Gastrocnemius medialis (tissue), 4 donors: ENCODE measurements around the gene DCAF12. TPM values are rescaled to one million over a fixed set of nuclear protein-coding genes. Genes with fewer than 3 reads are reported as not detected.

Experiments
- ATAC-seq, 2 donors: fragments of 150-250 bp; one replicate each; pipeline ENCODE4 v1.9.1; 2016
- DNase-seq, 2 donors: peaks; one replicate each; pipeline ENCODE4 v3.0.0-alpha.2; 2019
- H3K27ac ChIP-seq, 4 donors: fragments of 200-600 bp; sonication (generic); 1 replicate in 1 of 4; 2 replicates in 3 of 4; pipeline ENCODE4 v1.5.1; 2016 to 2018; ENCODE audit warnings: mild to moderate bottlenecking in 2 of 4, moderate library complexity in 1 of 4
- H3K27me3 ChIP-seq, 3 donors: fragments of 200-600 bp; sonication (generic) in 2 of 3; 1 replicate in 1 of 3; 2 replicates in 2 of 3; pipeline versions ENCODE4 v1.5.1 to v1.6.0; 2016 to 2019; ENCODE audit warnings: mild to moderate bottlenecking in 1 of 3, moderate library complexity in 1 of 3
- H3K36me3 ChIP-seq, 2 donors: fragments of 200-600 bp; sonication (generic) in 1 of 2; one replicate each; pipeline ENCODE4 v1.5.1; 2017 to 2018
- H3K4me1 ChIP-seq, 2 donors: fragments of 200-600 bp; sonication (generic) in 1 of 2; one replicate each; pipeline ENCODE4 v1.5.1; 2016 to 2017; ENCODE audit warnings: mild to moderate bottlenecking in 2 of 2
- H3K4me3 ChIP-seq, 4 donors: fragments of 200-600 bp; sonication (generic) in 3 of 4; 1 replicate in 1 of 4; 2 replicates in 3 of 4; pipeline ENCODE4 v1.5.1; 2016 to 2019; ENCODE audit warnings: mild to moderate bottlenecking in 2 of 4
- H3K9me3 ChIP-seq, 3 donors: fragments of 200-600 bp; sonication (generic) in 2 of 3; 1 replicate in 1 of 3; 2 replicates in 2 of 3; pipeline ENCODE4 v1.5.1; 2016 to 2019
- CTCF ChIP-seq, 5 experiments: fragments of 450-650 bp in 3 of 5; fragments of 200-600 bp in 2 of 5; sonication (generic) in 2 of 5; IDR thresholded peaks in 4 of 5; conservative IDR thresholded peaks in 1 of 5; 1 replicate in 4 of 5; 2 replicates in 1 of 5; pipeline ENCODE4 v1.5.1; 2016 to 2019; ENCODE audit warnings: antibody characterized with exemption in 5 of 5, mild to moderate bottlenecking in 3 of 5, moderate library complexity in 3 of 5
- POLR2A ChIP-seq, 2 donors: fragments of 450-650 bp; IDR thresholded peaks; one replicate each; pipeline ENCODE4 v1.6.1; 2017; ENCODE audit warnings: antibody characterized with exemption in 2 of 2, mild to moderate bottlenecking in 2 of 2, moderate library complexity in 2 of 2
- in situ Hi-C, 4 donors: fragments of 200-750 bp; cut with MboI; loops; one replicate each; pipeline versions ENCODE4 v1.15.0 to v1.8.0; 2017; ENCODE audit warnings: low sequenced_read_pairs in 4 of 4
- intact Hi-C: fragments of 100-400 bp; cut with DNase I; formaldehyde crosslinking; loops from one replicate; pipeline ENCODE4 v1.15.1; 2023; ENCODE audit warnings: low total_unique reads
- total RNA-seq, 4 donors: library from RNA; depleted of rRNA; stranded (reverse); fragments of >200 nt; gene quantifications; one replicate each; pipeline versions ENCODE4 v1.1.0 to v1.2.3, GENCODE V29; 2016

The DCAF12 gene
- total RNA-seq, 4 donors from 2014 or later = 19.4 to 33.7 (median 26.7) TPM

- no peak for TF ChIP-seq POLR2A (IDR thresholded peaks at IDR 0.05)
- intact Hi-C loops (loop anchor here (2.0 to 5.0 kb wide), 3 partner anchors 50 to 250 kb away; partner anchors contain the start of genes MYORG and UBAP1), in situ Hi-C loops (loop anchor here in 2 of 4 donors (10.0 kb wide), 3 partner anchors 58 to 198 kb away; partner anchors contain the start of genes KIF24 (in 1 of the 2) and NUDT2 (in 1 of the 2))
- ATAC-seq (peak in 1 of 2 donors; percentile 2), DNase-seq (no peak)
- H3K27ac ChIP-seq = peak overlapping the region; percentile 84 to 98 (median 90)
- H3K4me3 ChIP-seq = peak overlapping the region; percentile 69 to 99 (median 84)
- peaks cover 0 to 12% of the 10 kb centered on the region in 2 donors for H3K36me3 ChIP-seq
- no peaks in the 10 kb centered on the region for H3K9me3 ChIP-seq
- H3K4me1 ChIP-seq = peaks cover 28 to 31% of the 10 kb centered on the region in 2 donors
- no peaks in the 10 kb centered on the region for H3K27me3 ChIP-seq
These were observed 794 bp upstream of the DCAF12 start for GRCh38 chr9:34127035-34127948.

- TF ChIP-seq POLR2A (IDR thresholded peaks at IDR 0.05) (no peak), CTCF (IDR thresholded peaks at IDR 0.05 in 4 of 5, conservative IDR thresholded peaks at IDR 0.05 in 1 of 5) (no peak)
- ATAC-seq (peak; percentile 10 to 17), DNase-seq (no peak)
- in situ Hi-C loops = loop anchor here in 2 of 4 donors (10.0 kb wide), 3 partner anchors 59 to 199 kb away; partner anchors contain the start of genes KIF24 (in 1 of the 2) and NUDT2 (in 1 of the 2)
- Histone ChIP-seq H3K9me3 (no peaks in the 10 kb centered on the region), H3K4me3 (peak overlapping the region; percentile 69 to 99 (median 84)), H3K4me1 (peaks cover 30 to 31% of the 10 kb centered on the region in 2 donors), H3K27me3 (no peaks in the 10 kb centered on the region), H3K36me3 (peaks cover 0 to 12% of the 10 kb centered on the region in 2 donors), H3K27ac (peak overlapping the region; percentile 84 to 98 (median 90))
- intact Hi-C loops = loop anchor here (1.0 to 5.0 kb wide), 4 partner anchors 52 to 252 kb away; partner anchors contain the start of genes MYORG and UBAP1
These were observed 754 bp downstream of the DCAF12 start for GRCh38 chr9:34125681-34126206.

GRCh38 chr9:34124926-34125325, 1.6 kb downstream of the DCAF12 start:
- H3K4me3 ChIP-seq = peak overlapping the region; percentile 69 to 99 (median 84)
- no peak for TF ChIP-seq CTCF (IDR thresholded peaks at IDR 0.05 in 4 of 5, conservative IDR thresholded peaks at IDR 0.05 in 1 of 5)
- no peak for TF ChIP-seq POLR2A (IDR thresholded peaks at IDR 0.05)
- in situ Hi-C loops = loop anchor here in 2 of 4 donors (10.0 kb wide), 3 partner anchors 60 to 200 kb away; partner anchors contain the start of genes KIF24 (in 1 of the 2) and NUDT2 (in 1 of the 2)
- DNase-seq (no peak), ATAC-seq (no peak)
- peaks cover 0 to 12% of the 10 kb centered on the region in 2 donors for H3K36me3 ChIP-seq
- H3K27me3 ChIP-seq = no peaks in the 10 kb centered on the region
- peaks cover 30 to 31% of the 10 kb centered on the region in 2 donors for H3K4me1 ChIP-seq
- H3K9me3 ChIP-seq = no peaks in the 10 kb centered on the region
- H3K27ac ChIP-seq = peak overlapping the region in 3 of 4 donors; percentile 84 to 98 (median 88)
- intact Hi-C loops = loop anchor here (5.0 kb wide), 2 partner anchors 52 to 252 kb away; partner anchors contain the start of genes MYORG and UBAP1

GRCh38 chr9:34124099-34124498, 2.4 kb downstream of the DCAF12 start:
- H3K27me3 ChIP-seq = no peaks in the 10 kb centered on the region
- peak overlapping the region in 3 of 4 donors; percentile 10 to 84 (median 25) for H3K27ac ChIP-seq
- in situ Hi-C loops (loop anchor here in 2 of 4 donors (10.0 kb wide), 3 partner anchors 61 to 201 kb away; partner anchors contain the start of genes KIF24 (in 1 of the 2) and NUDT2 (in 1 of the 2)), intact Hi-C loops (no loop called here)
- no peak for ATAC-seq
- no peak overlapping the region for H3K4me3 ChIP-seq
- TF ChIP-seq CTCF (IDR thresholded peaks at IDR 0.05 in 4 of 5, conservative IDR thresholded peaks at IDR 0.05 in 1 of 5) (no peak), POLR2A (IDR thresholded peaks at IDR 0.05) (no peak)
- peaks cover 30 to 31% of the 10 kb centered on the region in 2 donors for H3K4me1 ChIP-seq
- peaks cover 0 to 12% of the 10 kb centered on the region in 2 donors for H3K36me3 ChIP-seq
- DNase-seq = no peak
- H3K9me3 ChIP-seq = no peaks in the 10 kb centered on the region
